ENCODE measurements around the gene MTCH1. TPM values are rescaled to one million over a fixed set of nuclear protein-coding genes. Genes with fewer than 3 reads are reported as not detected.
"Not testable (repeated sequence)": the region's sequence is repeated elsewhere in the genome, so short reads cannot be mapped to it uniquely, and the experiment has no call there.

The MTCH1 gene
- total RNA-seq, 1 experiment from 2014 or later = 84.4 TPM

DNA sequence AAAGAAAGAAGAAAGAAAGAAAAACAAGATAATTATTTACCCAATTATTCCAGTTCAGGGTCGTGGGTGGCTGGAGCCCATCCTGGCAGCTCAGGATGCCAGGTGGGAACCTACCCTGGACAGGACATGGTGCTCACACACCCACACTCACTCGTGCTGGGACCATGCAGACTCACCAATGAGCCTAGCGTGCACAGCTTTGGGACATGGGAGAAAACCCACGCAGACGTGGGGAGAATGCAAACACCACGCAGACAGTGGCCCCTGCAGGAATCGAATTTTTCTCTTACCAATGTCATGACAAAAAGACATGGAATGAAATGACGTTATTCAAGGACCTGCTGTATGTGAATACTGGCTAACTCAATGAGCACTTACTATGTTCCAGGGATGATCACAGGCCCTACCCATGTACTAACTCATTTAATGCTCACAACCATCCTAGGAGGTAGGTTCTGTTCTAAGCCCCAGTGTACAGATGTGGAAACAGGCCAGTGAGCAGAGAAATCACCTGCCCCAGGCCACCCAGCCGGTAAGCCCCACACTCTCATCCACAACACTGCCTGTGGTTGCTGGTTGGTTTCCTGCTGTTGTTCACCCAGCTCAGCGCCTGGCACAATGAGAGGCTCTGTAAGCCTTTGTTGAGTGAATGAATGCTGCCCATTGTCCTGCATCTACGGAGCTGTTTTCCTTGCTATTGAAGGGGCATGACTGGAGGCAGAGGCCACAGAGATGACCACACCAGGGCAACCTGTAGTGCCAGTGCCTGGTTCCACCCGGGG lies 38.2 kb downstream of the MTCH1 start:
- no peak for DNase-seq
- H3K9ac ChIP-seq (ENCODE audit: low read length) = no peak overlapping the region
- no peak overlapping the region for H2AFZ ChIP-seq (ENCODE audit: low read length)
- H3K4me2 ChIP-seq (ENCODE audit: low read depth, low read length, poor library complexity, severe bottlenecking) = no peak overlapping the region
- H3K27ac ChIP-seq (ENCODE audit: low read length) = no peak overlapping the region
- no peak overlapping the region for H3K4me3 ChIP-seq (ENCODE audit: low read length)
- no peaks in the 10 kb centered on the region for H3K9me2 ChIP-seq (replicated peaks; ENCODE audit: insufficient read depth, low read length)
- no peaks in the 10 kb centered on the region for H4K20me1 ChIP-seq (ENCODE audit: insufficient read depth, low read depth, low read length)
- no peaks in the 10 kb centered on the region for H3K9me3 ChIP-seq (ENCODE audit: low read length)
- no peaks in the 10 kb centered on the region for H3K4me1 ChIP-seq (ENCODE audit: low read length)
- H3K36me3 ChIP-seq (ENCODE audit: insufficient read depth, low read length) = no peaks in the 10 kb centered on the region
- no peaks in the 10 kb centered on the region for H3K27me3 ChIP-seq (ENCODE audit: low read length)
- H3K79me2 ChIP-seq (ENCODE audit: low read length) = no peaks in the 10 kb centered on the region

DNA sequence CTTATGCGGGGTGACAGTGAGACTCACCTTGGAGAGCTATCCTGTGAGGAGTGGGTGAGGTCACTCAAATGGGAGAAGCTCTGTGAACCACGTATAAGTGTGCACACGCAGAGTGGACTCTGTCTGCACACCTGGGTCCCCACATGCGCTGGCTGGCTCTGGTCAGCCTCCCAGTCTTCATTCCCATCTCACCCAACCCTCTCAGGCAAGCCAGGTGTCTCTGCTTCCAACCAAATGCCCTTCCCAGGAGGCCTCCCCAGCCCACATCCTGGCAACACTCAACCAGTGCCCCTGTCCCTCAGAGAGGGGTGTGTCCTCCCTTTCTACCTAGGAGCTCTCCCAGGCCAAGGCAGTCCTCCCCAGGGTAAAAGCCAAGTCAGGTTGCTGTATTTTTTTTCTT lies 39.5 kb downstream of the MTCH1 start:
- H3K79me2 ChIP-seq (ENCODE audit: low read length) = no peaks in the 10 kb centered on the region
- DNase-seq = no peak
- H3K4me3 ChIP-seq (ENCODE audit: low read length) = no peak overlapping the region
- H3K4me2 ChIP-seq (ENCODE audit: low read depth, low read length, poor library complexity, severe bottlenecking) = no peak overlapping the region
- H3K9ac ChIP-seq (ENCODE audit: low read length) = no peak overlapping the region
- H3K4me1 ChIP-seq (ENCODE audit: low read length) = no peaks in the 10 kb centered on the region
- no peak overlapping the region for H3K27ac ChIP-seq (ENCODE audit: low read length)
- no peaks in the 10 kb centered on the region for H3K9me2 ChIP-seq (replicated peaks; ENCODE audit: insufficient read depth, low read length)
- H3K27me3 ChIP-seq (ENCODE audit: low read length) = no peaks in the 10 kb centered on the region
- H2AFZ ChIP-seq (ENCODE audit: low read length) = no peak overlapping the region
- H3K9me3 ChIP-seq (ENCODE audit: low read length) = no peaks in the 10 kb centered on the region
- H3K36me3 ChIP-seq (ENCODE audit: insufficient read depth, low read length) = no peaks in the 10 kb centered on the region
- H4K20me1 ChIP-seq (ENCODE audit: insufficient read depth, low read depth, low read length) = no peaks in the 10 kb centered on the region

DNA sequence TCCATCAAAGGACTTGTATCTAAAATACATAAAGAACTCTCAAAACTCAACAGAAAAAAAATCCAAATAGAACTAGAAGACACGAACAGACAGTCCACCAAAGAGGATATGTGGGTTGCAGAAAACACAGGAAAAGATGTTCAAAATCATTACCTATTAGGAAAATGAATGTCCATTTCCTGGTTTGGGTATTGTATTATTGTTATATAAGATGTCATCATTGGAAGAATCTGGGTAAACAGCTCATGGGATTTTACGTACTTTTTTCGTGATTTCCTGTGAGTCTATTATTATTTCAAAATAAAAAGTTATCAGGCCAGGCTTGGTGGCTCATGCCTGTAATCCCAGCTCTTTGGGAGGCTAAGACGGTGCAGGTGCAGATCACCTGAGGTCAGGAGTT lies 40.7 kb downstream of the MTCH1 start:
- Histone ChIP-seq H2AFZ (ENCODE audit: low read length) (no peak overlapping the region), H3K27ac (ENCODE audit: low read length) (no peak overlapping the region), H3K4me2 (ENCODE audit: low read depth, low read length, poor library complexity, severe bottlenecking) (no peak overlapping the region), H3K9ac (ENCODE audit: low read length) (no peak overlapping the region), H3K9me3 (ENCODE audit: low read length) (no peaks in the 10 kb centered on the region), H3K79me2 (ENCODE audit: low read length) (no peaks in the 10 kb centered on the region), H3K27me3 (ENCODE audit: low read length) (no peaks in the 10 kb centered on the region), H3K4me1 (ENCODE audit: low read length) (no peaks in the 10 kb centered on the region), H3K36me3 (ENCODE audit: insufficient read depth, low read length) (no peaks in the 10 kb centered on the region), H3K9me2 (replicated peaks; ENCODE audit: insufficient read depth, low read length) (no peaks in the 10 kb centered on the region), H3K4me3 (ENCODE audit: low read length) (no peak overlapping the region), H4K20me1 (ENCODE audit: insufficient read depth, low read depth, low read length) (no peaks in the 10 kb centered on the region)
- no peak for DNase-seq

DNA sequence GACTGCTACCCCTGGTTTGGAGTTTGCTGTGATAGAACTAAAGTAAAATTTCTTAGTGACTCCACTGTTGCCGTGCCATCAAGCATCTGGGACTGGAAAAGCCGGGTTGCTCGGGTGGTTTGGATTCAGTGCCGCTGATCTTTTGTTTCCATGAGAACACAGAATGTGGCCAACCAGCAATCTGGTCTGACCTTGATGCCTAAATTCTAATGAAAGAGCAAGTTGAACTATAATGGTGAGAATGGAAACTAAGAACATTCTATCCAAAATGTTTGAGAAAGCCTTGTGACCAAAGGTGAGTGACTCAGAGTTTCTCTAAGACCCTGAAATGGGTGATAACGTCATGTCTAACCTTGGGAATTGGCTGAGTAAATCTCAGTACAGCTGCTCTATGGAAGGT lies 41.3 kb downstream of the MTCH1 start:
- no peaks in the 10 kb centered on the region for H3K79me2 ChIP-seq (ENCODE audit: low read length)
- H4K20me1 ChIP-seq (ENCODE audit: insufficient read depth, low read depth, low read length) = no peaks in the 10 kb centered on the region
- no peaks in the 10 kb centered on the region for H3K9me3 ChIP-seq (ENCODE audit: low read length)
- no peak for DNase-seq
- no peak overlapping the region for H3K27ac ChIP-seq (ENCODE audit: low read length)
- no peak overlapping the region for H3K4me2 ChIP-seq (ENCODE audit: low read depth, low read length, poor library complexity, severe bottlenecking)
- H3K27me3 ChIP-seq (ENCODE audit: low read length) = no peaks in the 10 kb centered on the region
- H3K9me2 ChIP-seq (replicated peaks; ENCODE audit: insufficient read depth, low read length) = no peaks in the 10 kb centered on the region
- no peak overlapping the region for H3K4me3 ChIP-seq (ENCODE audit: low read length)
- no peak overlapping the region for H2AFZ ChIP-seq (ENCODE audit: low read length)
- no peaks in the 10 kb centered on the region for H3K4me1 ChIP-seq (ENCODE audit: low read length)
- H3K9ac ChIP-seq (ENCODE audit: low read length) = no peak overlapping the region
- H3K36me3 ChIP-seq (ENCODE audit: insufficient read depth, low read length) = no peaks in the 10 kb centered on the region

DNA sequence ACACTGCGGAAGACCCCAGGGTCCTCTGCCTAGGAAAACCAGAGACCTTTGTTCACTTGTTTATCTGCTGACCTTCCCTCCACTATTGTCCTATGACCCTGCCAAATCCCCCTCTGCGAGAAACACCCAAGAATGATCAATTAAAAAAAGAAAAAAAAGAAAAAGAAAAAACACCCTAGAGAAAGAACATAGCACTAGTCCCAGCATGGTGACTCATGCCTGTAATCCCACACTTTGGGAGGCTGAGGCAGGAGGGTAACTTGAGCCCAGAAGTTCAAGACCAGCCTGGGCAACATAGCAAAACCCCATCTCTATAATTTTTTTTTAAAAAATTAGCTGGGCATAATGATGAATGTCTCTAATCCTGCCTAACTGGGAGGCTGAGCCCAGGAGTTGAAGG lies 43.7 kb downstream of the MTCH1 start:
- H4K20me1 ChIP-seq (ENCODE audit: insufficient read depth, low read depth, low read length); H3K9ac ChIP-seq (ENCODE audit: low read length); H3K27me3 ChIP-seq (ENCODE audit: low read length); H3K4me3 ChIP-seq (ENCODE audit: low read length); DNase-seq; H3K36me3 ChIP-seq (ENCODE audit: insufficient read depth, low read length); H3K79me2 ChIP-seq (ENCODE audit: low read length); H3K9me2 ChIP-seq (replicated peaks; ENCODE audit: insufficient read depth, low read length); H3K4me2 ChIP-seq (ENCODE audit: low read depth, low read length, poor library complexity, severe bottlenecking); H2AFZ ChIP-seq (ENCODE audit: low read length); H3K27ac ChIP-seq (ENCODE audit: low read length); H3K4me1 ChIP-seq (ENCODE audit: low read length); H3K9me3 ChIP-seq (ENCODE audit: low read length): not testable (repeated sequence)

DNA sequence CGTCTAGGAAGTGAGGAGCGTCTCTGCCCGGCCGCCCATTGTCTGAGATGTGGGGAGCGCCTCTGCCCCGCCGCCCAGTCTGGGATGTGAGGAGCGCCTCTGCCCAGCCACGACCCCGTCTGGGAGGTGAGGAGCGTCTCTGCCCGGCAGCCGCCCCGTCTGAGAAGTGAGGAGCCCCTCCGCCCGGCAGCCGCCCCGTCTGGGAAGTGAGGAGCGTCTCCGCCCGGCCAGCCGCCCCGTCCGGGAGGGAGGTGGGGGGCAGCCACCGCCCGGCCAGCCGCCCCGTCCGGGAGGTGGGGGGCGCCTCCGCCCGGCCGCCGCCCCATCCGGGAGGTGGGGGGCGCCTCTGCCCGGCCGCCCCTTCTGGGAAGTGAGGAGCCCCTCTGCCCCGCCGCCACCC lies 44.4 kb downstream of the MTCH1 start:
- H2AFZ ChIP-seq (ENCODE audit: low read length); H4K20me1 ChIP-seq (ENCODE audit: insufficient read depth, low read depth, low read length); H3K4me2 ChIP-seq (ENCODE audit: low read depth, low read length, poor library complexity, severe bottlenecking); H3K4me3 ChIP-seq (ENCODE audit: low read length); H3K4me1 ChIP-seq (ENCODE audit: low read length); H3K36me3 ChIP-seq (ENCODE audit: insufficient read depth, low read length); H3K9me2 ChIP-seq (replicated peaks; ENCODE audit: insufficient read depth, low read length); DNase-seq; H3K9ac ChIP-seq (ENCODE audit: low read length); H3K79me2 ChIP-seq (ENCODE audit: low read length); H3K27me3 ChIP-seq (ENCODE audit: low read length); H3K9me3 ChIP-seq (ENCODE audit: low read length); H3K27ac ChIP-seq (ENCODE audit: low read length): not testable (repeated sequence)

DNA sequence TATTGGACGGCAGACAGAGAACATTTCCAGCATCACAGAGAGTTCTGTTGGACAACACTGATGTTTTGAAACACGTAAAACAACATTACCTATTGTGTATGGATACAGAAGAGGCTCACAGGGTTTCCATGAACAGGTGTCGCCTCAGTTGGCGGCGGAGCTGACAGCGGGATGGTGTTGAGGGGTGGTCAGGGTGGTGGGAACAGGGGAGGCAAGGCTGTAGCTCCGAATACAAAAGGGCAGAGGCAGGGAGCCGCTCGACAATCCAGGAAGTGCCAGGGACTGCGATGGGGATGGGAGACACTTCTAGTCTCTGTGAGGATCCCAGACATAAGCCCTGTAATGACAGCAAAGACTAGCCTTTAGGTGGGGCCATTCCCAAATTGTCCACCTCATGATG lies 46.0 kb downstream of the MTCH1 start:
- Histone ChIP-seq H4K20me1 (ENCODE audit: insufficient read depth, low read depth, low read length) (no peaks in the 10 kb centered on the region), H3K4me1 (ENCODE audit: low read length) (no peaks in the 10 kb centered on the region), H3K9me2 (replicated peaks; ENCODE audit: insufficient read depth, low read length) (no peaks in the 10 kb centered on the region), H3K9ac (ENCODE audit: low read length) (no peak overlapping the region), H3K4me2 (ENCODE audit: low read depth, low read length, poor library complexity, severe bottlenecking) (no peak overlapping the region), H3K27ac (ENCODE audit: low read length) (no peak overlapping the region), H3K79me2 (ENCODE audit: low read length) (no peaks in the 10 kb centered on the region), H2AFZ (ENCODE audit: low read length) (no peak overlapping the region), H3K27me3 (ENCODE audit: low read length) (no peaks in the 10 kb centered on the region), H3K9me3 (ENCODE audit: low read length) (no peaks in the 10 kb centered on the region), H3K4me3 (ENCODE audit: low read length) (no peak overlapping the region), H3K36me3 (ENCODE audit: insufficient read depth, low read length) (no peaks in the 10 kb centered on the region)
- DNase-seq = no peak

DNA sequence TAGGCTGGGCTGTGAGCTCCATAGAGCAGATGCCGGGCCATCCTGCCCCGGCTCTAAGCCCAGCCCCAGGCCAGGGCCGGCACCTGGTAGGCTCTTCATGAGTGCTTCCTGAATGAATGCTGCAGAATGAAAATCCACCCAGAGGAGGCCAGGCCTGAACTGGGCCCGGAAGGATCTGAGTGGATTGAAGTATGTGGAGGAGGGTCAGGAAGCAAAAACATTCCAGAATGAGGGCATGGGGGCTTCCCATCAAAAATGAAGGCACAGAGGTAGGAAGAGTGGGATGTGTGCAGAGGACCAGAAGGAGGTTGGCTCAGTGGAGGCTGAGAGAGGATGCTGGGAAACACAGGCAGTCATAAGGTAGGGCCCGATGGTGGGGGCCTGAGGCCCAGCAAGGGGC lies 47.0 kb downstream of the MTCH1 start:
- not testable (repeated sequence) for H3K9ac ChIP-seq (ENCODE audit: low read length); DNase-seq; H3K9me2 ChIP-seq (replicated peaks; ENCODE audit: insufficient read depth, low read length); H3K79me2 ChIP-seq (ENCODE audit: low read length); H3K4me1 ChIP-seq (ENCODE audit: low read length); H2AFZ ChIP-seq (ENCODE audit: low read length); H3K27ac ChIP-seq (ENCODE audit: low read length); H4K20me1 ChIP-seq (ENCODE audit: insufficient read depth, low read depth, low read length); H3K4me3 ChIP-seq (ENCODE audit: low read length); H3K4me2 ChIP-seq (ENCODE audit: low read depth, low read length, poor library complexity, severe bottlenecking); H3K27me3 ChIP-seq (ENCODE audit: low read length); H3K36me3 ChIP-seq (ENCODE audit: insufficient read depth, low read length); H3K9me3 ChIP-seq (ENCODE audit: low read length)

DNA sequence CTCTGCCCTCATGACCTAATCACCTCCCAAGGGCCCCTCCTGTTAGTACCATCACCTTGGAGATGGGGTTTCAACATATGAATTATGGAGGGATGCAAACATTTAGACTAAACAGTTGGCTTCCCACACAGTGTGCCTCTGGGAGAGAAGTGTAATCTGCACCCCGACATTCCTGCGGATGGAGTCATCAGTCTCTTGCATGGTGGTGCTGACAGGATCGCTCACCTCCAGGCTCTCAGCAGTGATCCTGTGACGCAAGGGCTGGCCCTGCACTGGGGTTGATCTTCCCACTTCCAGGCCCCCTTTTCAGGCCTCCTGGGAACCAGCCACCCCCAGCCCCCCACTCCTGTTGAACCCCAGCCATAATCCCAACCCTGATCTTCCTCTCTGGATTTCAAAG lies 47.5 kb downstream of the MTCH1 start:
- no peaks in the 10 kb centered on the region for H4K20me1 ChIP-seq (ENCODE audit: insufficient read depth, low read depth, low read length)
- H3K9me3 ChIP-seq (ENCODE audit: low read length) = no peaks in the 10 kb centered on the region
- no peak overlapping the region for H2AFZ ChIP-seq (ENCODE audit: low read length)
- H3K4me3 ChIP-seq (ENCODE audit: low read length) = no peak overlapping the region
- no peak for DNase-seq
- no peaks in the 10 kb centered on the region for H3K4me1 ChIP-seq (ENCODE audit: low read length)
- H3K27me3 ChIP-seq (ENCODE audit: low read length) = no peaks in the 10 kb centered on the region
- no peaks in the 10 kb centered on the region for H3K79me2 ChIP-seq (ENCODE audit: low read length)
- no peak overlapping the region for H3K4me2 ChIP-seq (ENCODE audit: low read depth, low read length, poor library complexity, severe bottlenecking)
- no peak overlapping the region for H3K27ac ChIP-seq (ENCODE audit: low read length)
- no peak overlapping the region for H3K9ac ChIP-seq (ENCODE audit: low read length)
- H3K9me2 ChIP-seq (replicated peaks; ENCODE audit: insufficient read depth, low read length) = no peaks in the 10 kb centered on the region
- no peaks in the 10 kb centered on the region for H3K36me3 ChIP-seq (ENCODE audit: insufficient read depth, low read length)

All from Karpas-422 (cell line).